Activated naive CD8-positive, alpha-beta T cell treated with anti-CD3 and anti-CD28 coated beads for 36 hours (primary cell): Measurements from ENCODE around the gene C1orf105. TPM values are rescaled to one million over a fixed set of nuclear protein-coding genes. Genes with fewer than 3 reads are reported as not detected.

Experiments
- DNase-seq: peaks from one replicate; pipeline ENCODE4 v3.0.0; 2021
- H3K27ac Mint-ChIP-seq: one replicate; pipeline ENCODE4 v1.8.0; 2022; ENCODE audit warnings: mild to moderate bottlenecking, moderate library complexity, mixed read lengths
- H3K27me3 Mint-ChIP-seq: one replicate; pipeline ENCODE4 v1.8.0; 2022; ENCODE audit warnings: mild to moderate bottlenecking, mixed read lengths
- H3K36me3 Mint-ChIP-seq: one replicate; pipeline ENCODE4 v1.8.0; 2021; ENCODE audit warnings: mild to moderate bottlenecking, mixed read lengths
- H3K4me1 Mint-ChIP-seq: one replicate; pipeline ENCODE4 v1.8.0; 2021; ENCODE audit warnings: mixed read lengths
- H3K4me3 Mint-ChIP-seq: one replicate; pipeline ENCODE4 v1.8.0; 2022; ENCODE audit warnings: mild to moderate bottlenecking, moderate library complexity, mixed read lengths
- H3K9me3 Mint-ChIP-seq: one replicate; pipeline ENCODE4 v1.8.0; 2022; ENCODE audit warnings: mixed read lengths
- total RNA-seq, 2 experiments: library from RNA; stranded (reverse); gene quantifications; one replicate each; pipeline ENCODE4 v1.2.3, GENCODE V29; 2021

Gene C1orf105
- total RNA-seq, 2 experiments from 2014 or later: not detected

- no peak overlapping the region for H3K27ac Mint-ChIP-seq
- no peak overlapping the region for H3K4me3 Mint-ChIP-seq
- H3K9me3 Mint-ChIP-seq: no peaks in the 10 kb centered on the region
- no peaks in the 10 kb centered on the region for H3K36me3 Mint-ChIP-seq
- H3K27me3 Mint-ChIP-seq: peaks cover 5% of the 10 kb centered on the region
- DNase-seq: no peak
- peaks cover 19% of the 10 kb centered on the region for H3K4me1 Mint-ChIP-seq
Observed at GRCh38 chr1:172452536-172453152, 32.2 kb downstream of the C1orf105 start.

- H3K9me3 Mint-ChIP-seq: no peaks in the 10 kb centered on the region
- H3K27ac Mint-ChIP-seq: no peak overlapping the region
Observed at GRCh38 chr1:172453153-172453545, 32.7 kb downstream of the C1orf105 start.

GRCh38 chr1:172453607-172454006 is 33.1 kb downstream of the C1orf105 start:
- no peak overlapping the region for H3K27ac Mint-ChIP-seq
- H3K27me3 Mint-ChIP-seq: peaks cover 5% of the 10 kb centered on the region
- DNase-seq: no peak
- peaks cover 19% of the 10 kb centered on the region for H3K4me1 Mint-ChIP-seq
- no peaks in the 10 kb centered on the region for H3K9me3 Mint-ChIP-seq
- no peaks in the 10 kb centered on the region for H3K36me3 Mint-ChIP-seq
- H3K4me3 Mint-ChIP-seq: no peak overlapping the region

More at GRCh38 chr1:172453153-172453545, 32.7 kb downstream of the C1orf105 start:
- H3K4me1 Mint-ChIP-seq: peaks cover 19% of the 10 kb centered on the region
- DNase-seq: no peak
- H3K4me3 Mint-ChIP-seq: no peak overlapping the region
- H3K27me3 Mint-ChIP-seq: peaks cover 5% of the 10 kb centered on the region
- no peaks in the 10 kb centered on the region for H3K36me3 Mint-ChIP-seq

- Mint-ChIP-seq H3K4me3 (no peak overlapping the region), H3K27me3 (peaks cover 5% of the 10 kb centered on the region), H3K27ac (no peak overlapping the region), H3K9me3 (no peaks in the 10 kb centered on the region), H3K36me3 (no peaks in the 10 kb centered on the region), H3K4me1 (peaks cover 12% of the 10 kb centered on the region)
- no peak for DNase-seq
Observed at GRCh38 chr1:172455451-172455850, 35.0 kb downstream of the C1orf105 start.

- Mint-ChIP-seq H3K27me3 (peaks cover 5% of the 10 kb centered on the region), H3K27ac (no peak overlapping the region)
- DNase-seq: no peak
Observed at GRCh38 chr1:172456344-172456769, 35.9 kb downstream of the C1orf105 start.

DNA sequence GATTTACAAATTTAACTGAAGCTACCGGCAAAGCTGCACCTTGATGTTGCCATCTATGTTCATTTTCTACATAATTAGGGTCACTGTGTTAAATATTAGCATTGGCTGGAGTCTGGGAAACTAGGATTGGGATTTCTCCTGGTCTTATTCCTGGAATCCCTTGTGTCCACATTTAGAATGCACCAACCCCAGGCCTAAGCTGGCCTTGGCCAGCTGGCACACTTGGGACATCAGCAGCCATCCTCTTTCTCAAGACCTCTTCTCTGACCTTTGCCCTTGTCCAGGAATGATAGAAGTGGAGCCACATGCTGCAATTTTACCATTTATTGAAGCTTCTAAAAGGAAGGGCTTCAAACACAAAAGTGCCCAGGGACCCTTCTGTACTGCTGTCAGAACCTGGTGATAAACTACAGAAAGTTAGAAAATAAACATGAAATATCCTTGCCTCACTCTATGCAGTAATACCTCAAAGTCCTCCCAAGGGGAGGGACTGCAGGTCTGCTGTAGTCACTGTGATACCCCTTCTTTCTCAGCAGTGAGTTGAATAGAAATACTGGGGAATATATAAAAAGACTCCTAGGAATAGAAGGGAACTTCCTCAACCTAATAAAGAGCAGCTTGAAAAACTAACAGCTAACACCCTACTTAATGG is 37.1 kb downstream of the C1orf105 start:
- peaks cover 5% of the 10 kb centered on the region for H3K27me3 Mint-ChIP-seq
- H3K27ac Mint-ChIP-seq: no peak overlapping the region
- no peak overlapping the region for H3K4me3 Mint-ChIP-seq
- H3K9me3 Mint-ChIP-seq: no peaks in the 10 kb centered on the region
- H3K4me1 Mint-ChIP-seq: peaks cover 2% of the 10 kb centered on the region
- no peaks in the 10 kb centered on the region for H3K36me3 Mint-ChIP-seq
- no peak for DNase-seq

More at GRCh38 chr1:172456344-172456769, 35.9 kb downstream of the C1orf105 start:
- H3K36me3 Mint-ChIP-seq: no peaks in the 10 kb centered on the region
- peaks cover 3% of the 10 kb centered on the region for H3K4me1 Mint-ChIP-seq
- H3K4me3 Mint-ChIP-seq: no peak overlapping the region
- H3K9me3 Mint-ChIP-seq: no peaks in the 10 kb centered on the region

- H3K27me3 Mint-ChIP-seq: peaks cover under 1% of the 10 kb centered on the region
- no peaks in the 10 kb centered on the region for H3K4me1 Mint-ChIP-seq
- no peak for DNase-seq
- H3K4me3 Mint-ChIP-seq: no peak overlapping the region
- no peaks in the 10 kb centered on the region for H3K36me3 Mint-ChIP-seq
- H3K9me3 Mint-ChIP-seq: no peaks in the 10 kb centered on the region
- no peak overlapping the region for H3K27ac Mint-ChIP-seq
Observed at GRCh38 chr1:172460177-172460576, 39.7 kb downstream of the C1orf105 start.

- Mint-ChIP-seq H3K9me3 (no peaks in the 10 kb centered on the region), H3K36me3 (no peaks in the 10 kb centered on the region), H3K27me3 (no peaks in the 10 kb centered on the region), H3K4me1 (no peaks in the 10 kb centered on the region), H3K4me3 (no peak overlapping the region), H3K27ac (no peak overlapping the region)
- DNase-seq: no peak
Observed at GRCh38 chr1:172460887-172461315, 40.4 kb downstream of the C1orf105 start.

DNA sequence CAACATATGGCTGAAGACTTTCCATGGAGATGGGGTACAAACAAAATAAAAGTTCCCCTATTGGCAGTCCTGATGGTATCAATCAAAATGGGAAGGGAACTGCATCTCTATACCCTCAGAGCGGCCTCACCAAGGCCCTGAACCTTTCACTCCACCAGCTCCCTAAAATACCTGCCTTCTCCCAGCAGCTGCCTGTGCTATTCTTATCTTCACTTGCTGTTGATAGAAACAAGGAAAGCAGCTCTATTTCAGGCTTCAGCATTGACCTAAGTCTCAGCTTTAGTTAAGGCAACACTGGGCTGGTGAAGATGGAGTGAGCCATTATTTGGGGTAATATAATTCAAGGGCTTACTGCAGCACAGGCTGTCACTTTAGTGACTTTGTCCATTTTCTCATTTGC is 45.1 kb downstream of the C1orf105 start:
- Mint-ChIP-seq H3K36me3 (no peaks in the 10 kb centered on the region), H3K4me1 (no peaks in the 10 kb centered on the region), H3K4me3 (no peak overlapping the region), H3K27ac (no peak overlapping the region), H3K27me3 (peaks cover 4% of the 10 kb centered on the region), H3K9me3 (no peaks in the 10 kb centered on the region)
- no peak for DNase-seq

- DNase-seq: no peak
- Mint-ChIP-seq H3K4me1 (no peaks in the 10 kb centered on the region), H3K36me3 (no peaks in the 10 kb centered on the region), H3K9me3 (no peaks in the 10 kb centered on the region), H3K4me3 (no peak overlapping the region), H3K27ac (no peak overlapping the region), H3K27me3 (peaks cover 4% of the 10 kb centered on the region)
Observed at GRCh38 chr1:172466795-172467407, 46.4 kb downstream of the C1orf105 start.

DNA sequence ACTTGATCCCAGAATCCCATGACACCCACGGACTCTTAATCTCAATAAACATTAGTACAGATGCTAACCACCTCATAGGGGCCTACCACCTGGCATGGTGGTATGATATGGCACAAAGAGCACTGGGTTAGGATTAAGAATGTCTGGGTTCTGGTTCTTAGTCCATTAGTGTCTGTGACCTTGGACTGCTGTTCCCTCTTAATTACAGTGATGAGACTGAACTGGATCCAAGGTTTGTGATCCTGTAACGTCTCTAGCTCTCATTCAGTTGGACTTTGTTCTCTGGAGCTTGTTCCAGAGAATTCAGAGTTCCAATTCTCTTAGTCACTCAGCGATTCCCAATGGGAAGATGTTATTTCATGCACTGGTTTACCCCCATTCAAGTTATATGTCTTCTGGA is 47.0 kb downstream of the C1orf105 start:
- Mint-ChIP-seq H3K27ac (no peak overlapping the region), H3K4me3 (no peak overlapping the region), H3K9me3 (no peaks in the 10 kb centered on the region), H3K27me3 (peaks cover 4% of the 10 kb centered on the region), H3K36me3 (no peaks in the 10 kb centered on the region), H3K4me1 (no peaks in the 10 kb centered on the region)
- DNase-seq: no peak

- Mint-ChIP-seq H3K4me1 (no peaks in the 10 kb centered on the region), H3K9me3 (no peaks in the 10 kb centered on the region), H3K27me3 (peaks cover 4% of the 10 kb centered on the region), H3K4me3 (no peak overlapping the region), H3K27ac (no peak overlapping the region), H3K36me3 (no peaks in the 10 kb centered on the region)
- no peak for DNase-seq
Observed at GRCh38 chr1:172468296-172468695, 47.8 kb downstream of the C1orf105 start.

DNA sequence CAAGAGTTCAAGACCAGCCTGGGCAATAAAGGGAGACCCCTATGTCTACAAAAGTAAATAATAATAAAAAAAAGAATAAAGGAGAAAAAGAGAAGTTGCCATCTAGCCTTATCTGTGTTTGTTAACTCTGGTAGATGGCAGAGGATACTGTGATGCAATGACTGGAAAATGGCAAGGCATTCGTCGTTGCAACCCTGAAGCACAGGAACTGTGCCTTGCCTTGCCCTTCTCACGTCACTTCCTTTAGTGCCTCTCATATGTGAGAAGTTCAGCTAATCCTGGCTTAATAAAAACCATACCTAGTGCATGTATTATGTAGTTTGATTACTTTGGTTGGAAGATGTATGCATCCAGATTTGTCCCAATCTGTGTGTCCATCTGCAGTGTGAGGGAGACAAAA is 49.2 kb downstream of the C1orf105 start:
- DNase-seq: no peak
- Mint-ChIP-seq H3K4me3 (no peak overlapping the region), H3K27me3 (peaks cover 8% of the 10 kb centered on the region), H3K4me1 (no peaks in the 10 kb centered on the region), H3K36me3 (no peaks in the 10 kb centered on the region), H3K9me3 (no peaks in the 10 kb centered on the region), H3K27ac (no peak overlapping the region)

DNA sequence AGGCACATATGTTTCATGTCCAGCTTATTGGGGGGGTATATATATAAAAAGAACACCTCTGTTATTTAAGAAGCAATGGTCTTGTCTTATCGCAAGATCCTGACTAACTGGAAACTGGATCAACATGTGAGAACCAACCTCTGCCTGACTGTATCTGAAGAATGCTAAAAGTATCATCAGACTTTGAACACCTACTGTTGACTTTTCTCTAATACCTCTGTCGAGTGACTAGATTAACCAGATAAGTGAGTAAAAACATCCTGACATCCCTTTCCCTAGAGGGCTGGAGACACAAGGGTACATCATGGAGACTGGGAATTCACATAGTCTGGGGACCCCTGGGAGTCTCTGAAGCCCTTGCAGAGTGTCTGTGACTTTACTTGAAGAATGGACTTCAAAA is 49.7 kb downstream of the C1orf105 start:
- no peak overlapping the region for H3K4me3 Mint-ChIP-seq

DNA sequence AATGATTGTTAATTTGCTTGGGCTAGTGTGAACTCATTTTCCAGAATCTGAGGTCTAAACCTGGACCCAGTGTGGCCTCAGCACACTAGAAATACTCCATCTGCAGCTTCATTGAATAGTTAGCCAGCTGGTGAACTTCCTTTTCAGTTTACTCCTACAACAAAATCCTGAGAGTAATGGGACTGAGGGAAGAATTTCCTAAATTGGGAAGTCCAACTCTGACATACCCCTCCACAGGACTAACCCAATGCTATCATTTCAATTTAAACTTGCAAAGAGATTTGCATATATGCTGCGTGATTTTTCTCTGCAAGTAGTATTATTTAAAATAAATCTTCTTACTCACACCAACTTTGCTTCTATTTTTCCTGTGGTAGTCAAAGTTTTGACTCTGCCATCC is 51.2 kb downstream of the C1orf105 start:
- Mint-ChIP-seq H3K4me1 (no peaks in the 10 kb centered on the region), H3K4me3 (no peak overlapping the region), H3K27me3 (peaks cover 8% of the 10 kb centered on the region), H3K36me3 (no peaks in the 10 kb centered on the region), H3K9me3 (no peaks in the 10 kb centered on the region), H3K27ac (no peak overlapping the region)
- DNase-seq: no peak

More for the DNA sequence above, 49.7 kb downstream of the C1orf105 start:
- H3K4me1 Mint-ChIP-seq: no peaks in the 10 kb centered on the region
- DNase-seq: no peak
- no peaks in the 10 kb centered on the region for H3K36me3 Mint-ChIP-seq
- no peaks in the 10 kb centered on the region for H3K9me3 Mint-ChIP-seq
- H3K27ac Mint-ChIP-seq: no peak overlapping the region
- peaks cover 8% of the 10 kb centered on the region for H3K27me3 Mint-ChIP-seq
